Measurements from ENCODE around the gene UCKL1. TPM values are rescaled to one million over a fixed set of nuclear protein-coding genes. Genes with fewer than 3 reads are reported as not detected.

UCKL1 gene
- total and polyA plus RNA-seq, 3 donors from 2014 or later = 35.0 to 78.0 (median 72.6) TPM

- no peaks in the 10 kb centered on the region for H3K9me3 ChIP-seq
- 71 to 100% methylated on average over 4 to 23 of the region's 23 CpGs for WGBS, 2 donors
- H3K36me3 ChIP-seq (ENCODE audit: low read depth, missing control alignments) = no peaks in the 10 kb centered on the region
- no peak overlapping the region for H3K27ac ChIP-seq
- no peak overlapping the region for H3K4me3 ChIP-seq
- no peaks in the 10 kb centered on the region for H3K27me3 ChIP-seq
- intact Hi-C loops (cut with DNase I; ENCODE audit: low total_unique reads) = no loop called here
- H3K4me1 ChIP-seq = peaks cover 6% of the 10 kb centered on the region
- TF ChIP-seq, protein P1, sequence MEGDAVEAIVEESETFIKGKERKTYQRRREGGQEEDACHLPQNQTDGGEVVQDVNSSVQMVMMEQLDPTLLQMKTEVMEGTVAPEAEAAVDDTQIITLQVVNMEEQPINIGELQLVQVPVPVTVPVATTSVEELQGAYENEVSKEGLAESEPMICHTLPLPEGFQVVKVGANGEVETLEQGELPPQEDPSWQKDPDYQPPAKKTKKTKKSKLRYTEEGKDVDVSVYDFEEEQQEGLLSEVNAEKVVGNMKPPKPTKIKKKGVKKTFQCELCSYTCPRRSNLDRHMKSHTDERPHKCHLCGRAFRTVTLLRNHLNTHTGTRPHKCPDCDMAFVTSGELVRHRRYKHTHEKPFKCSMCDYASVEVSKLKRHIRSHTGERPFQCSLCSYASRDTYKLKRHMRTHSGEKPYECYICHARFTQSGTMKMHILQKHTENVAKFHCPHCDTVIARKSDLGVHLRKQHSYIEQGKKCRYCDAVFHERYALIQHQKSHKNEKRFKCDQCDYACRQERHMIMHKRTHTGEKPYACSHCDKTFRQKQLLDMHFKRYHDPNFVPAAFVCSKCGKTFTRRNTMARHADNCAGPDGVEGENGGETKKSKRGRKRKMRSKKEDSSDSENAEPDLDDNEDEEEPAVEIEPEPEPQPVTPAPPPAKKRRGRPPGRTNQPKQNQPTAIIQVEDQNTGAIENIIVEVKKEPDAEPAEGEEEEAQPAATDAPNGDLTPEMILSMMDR (IDR thresholded peaks at IDR 0.05) = no peak
- no peak for TF ChIP-seq POLR2A (IDR thresholded peaks at IDR 0.05)
- DNase-seq = no peak
Observed at GRCh38 chr20:63940071-63940471, 16.1 kb downstream of the UCKL1 start.

DNA sequence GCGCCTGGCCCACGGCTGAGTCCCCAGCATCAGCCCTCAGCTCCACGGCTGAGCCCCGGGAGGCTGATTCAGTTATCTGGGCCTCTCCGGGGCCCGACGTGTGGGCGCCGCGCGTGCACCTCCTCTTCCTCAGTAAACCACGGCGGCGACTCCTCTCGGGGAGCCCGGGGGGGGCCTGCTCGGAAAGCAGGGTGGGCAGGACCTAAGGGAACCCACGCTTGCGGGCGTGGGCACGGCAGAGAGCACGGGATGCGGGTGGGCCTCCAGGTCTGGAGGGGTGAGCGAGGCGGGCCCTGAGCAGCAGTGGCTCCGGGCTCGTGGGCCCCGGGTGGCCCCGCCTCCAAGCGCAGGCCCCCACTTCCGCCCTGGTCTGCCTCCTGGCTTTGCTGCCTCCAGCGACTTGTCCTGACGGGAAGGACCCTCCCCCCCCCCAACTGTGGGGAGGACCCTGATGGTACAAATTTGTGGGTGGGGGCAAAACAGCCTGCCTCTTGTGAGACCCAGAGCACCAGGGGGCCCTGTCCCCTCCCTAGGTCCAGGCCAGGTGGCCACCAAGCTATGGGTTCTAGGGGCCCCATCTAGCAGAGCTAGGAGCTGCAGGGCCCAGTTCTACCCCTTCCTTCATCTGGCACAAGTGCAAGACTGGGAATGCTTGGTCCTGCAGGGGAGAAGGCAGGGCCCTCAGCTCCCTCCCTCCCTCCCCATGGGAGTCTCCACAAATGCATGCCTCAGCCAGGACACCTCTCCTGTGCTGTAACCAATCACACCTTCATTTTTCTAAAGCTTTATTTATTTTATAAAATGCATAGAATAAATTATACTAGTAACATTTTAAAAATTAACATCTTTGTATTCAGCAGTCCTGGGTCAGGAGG lies 16.9 kb downstream of the UCKL1 start:
- no peak for DNase-seq
- no peak for TF ChIP-seq POLR2A (IDR thresholded peaks at IDR 0.05)
- TF ChIP-seq, protein P1 (IDR thresholded peaks at IDR 0.05) = no peak
- Histone ChIP-seq H3K4me1 (peaks cover 6% of the 10 kb centered on the region), H3K9me3 (no peaks in the 10 kb centered on the region), H3K4me3 (peak overlapping the region; percentile 35 to 36), H3K36me3 (ENCODE audit: low read depth, missing control alignments) (no peaks in the 10 kb centered on the region), H3K27ac (no peak overlapping the region), H3K27me3 (no peaks in the 10 kb centered on the region)
- intact Hi-C loops (cut with DNase I; ENCODE audit: low total_unique reads) = no loop called here
- 59 to 88% methylated on average over 5 to 33 of the region's 33 CpGs for WGBS, 2 donors

DNA sequence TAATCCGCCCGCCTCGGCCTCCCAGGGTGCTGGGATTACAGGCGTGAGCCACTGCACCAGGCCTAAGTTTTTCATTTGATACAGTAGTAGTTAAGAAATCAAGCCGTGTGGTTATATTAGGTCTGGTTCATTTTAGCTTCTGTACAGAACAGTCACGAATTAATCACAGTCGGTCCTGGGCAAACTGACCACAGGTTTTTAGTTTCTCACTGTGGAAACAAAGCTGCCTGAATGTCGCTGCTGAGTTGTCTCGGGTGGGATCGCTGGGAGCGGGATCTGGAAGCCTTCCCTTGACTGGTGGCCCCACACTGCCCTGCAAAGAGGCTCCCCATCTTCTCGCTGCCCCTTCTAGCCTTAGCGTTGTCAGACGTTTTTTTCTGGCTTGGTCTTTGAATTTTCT lies 18.6 kb downstream of the UCKL1 start:
- TF ChIP-seq, protein P1 (IDR thresholded peaks at IDR 0.05) = no peak
- TF ChIP-seq POLR2A (IDR thresholded peaks at IDR 0.05) = no peak
- Histone ChIP-seq H3K27me3 (no peaks in the 10 kb centered on the region), H3K36me3 (ENCODE audit: low read depth, missing control alignments) (no peaks in the 10 kb centered on the region), H3K4me3 (no peak overlapping the region), H3K9me3 (no peaks in the 10 kb centered on the region), H3K4me1 (no peaks in the 10 kb centered on the region), H3K27ac (no peak overlapping the region)
- 64 to 84% methylated on average over 14 of the region's 14 CpGs for WGBS, 2 donors
- intact Hi-C loops (cut with DNase I; ENCODE audit: low total_unique reads) = no loop called here
- DNase-seq = no peak

DNA sequence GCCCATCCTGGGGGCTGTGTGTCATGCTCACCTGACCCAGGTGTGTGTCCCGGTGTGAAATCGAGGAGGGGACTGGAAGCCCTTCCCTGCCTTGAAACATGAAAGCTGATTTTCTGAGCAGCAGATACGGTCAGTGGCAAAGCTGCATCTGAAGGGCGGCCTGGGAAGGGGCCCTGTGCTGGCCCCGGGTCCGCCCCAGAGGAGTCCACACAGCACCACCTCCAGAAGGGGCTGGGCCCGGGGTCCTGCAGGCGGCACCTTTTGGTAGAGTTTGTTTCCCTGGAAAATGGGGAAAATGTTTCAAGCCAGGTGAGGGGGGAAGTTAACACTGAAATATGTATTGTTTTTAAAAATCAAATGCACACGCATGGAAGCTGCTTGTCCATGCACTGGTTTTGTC lies 20.8 kb downstream of the UCKL1 start:
- TF ChIP-seq POLR2A (IDR thresholded peaks at IDR 0.05) = no peak
- TF ChIP-seq, protein P1 (IDR thresholded peaks at IDR 0.05) = no peak
- Histone ChIP-seq H3K9me3 (no peaks in the 10 kb centered on the region), H3K36me3 (ENCODE audit: low read depth, missing control alignments) (no peaks in the 10 kb centered on the region), H3K4me1 (no peaks in the 10 kb centered on the region), H3K27ac (no peak overlapping the region), H3K4me3 (no peak overlapping the region), H3K27me3 (no peaks in the 10 kb centered on the region)
- intact Hi-C loops (cut with DNase I; ENCODE audit: low total_unique reads) = no loop called here
- DNase-seq = no peak
- 94% methylated on average over 6 to 9 of the region's 9 CpGs for WGBS, 2 donors
